Ectodermal cell (in vitro differentiated cells): ENCODE measurements around the gene VWA3B.

Experiments
- H3K27ac ChIP-seq: 2 replicates; pipeline ENCODE4 v1.7.0; 2013; ENCODE audit warnings: mild to moderate bottlenecking, low read depth, low read length; ENCODE audit not compliant: insufficient read depth, poor library complexity, severe bottlenecking
- H3K27me3 ChIP-seq: 2 replicates; pipeline ENCODE4 v1.7.0; 2013; ENCODE audit warnings: mild to moderate bottlenecking, low read length; ENCODE audit not compliant: insufficient read depth, control insufficient read depth, poor library complexity, severe bottlenecking
- H3K36me3 ChIP-seq: one replicate; pipeline ENCODE4 v1.7.0; 2013; ENCODE audit warnings: low read length; ENCODE audit not compliant: control insufficient read depth, insufficient read depth
- H3K4me1 ChIP-seq: one replicate; pipeline ENCODE4 v1.7.0; 2013; ENCODE audit warnings: low read length; ENCODE audit not compliant: control insufficient read depth, insufficient read depth
- H3K4me3 ChIP-seq: 2 replicates; pipeline ENCODE4 v1.7.0; 2013; ENCODE audit warnings: low read depth, low read length, control low read depth; ENCODE audit not compliant: insufficient read depth
- H3K9me3 ChIP-seq: 2 replicates; pipeline ENCODE4 v1.7.0; 2013; ENCODE audit warnings: mild to moderate bottlenecking, low read length, moderate library complexity; ENCODE audit not compliant: control insufficient read depth
- WGBS, 2 experiments: methylation state at CpG; one replicate each; pipeline ENCODE4 v1.1.7; 2013; ENCODE audit warnings: missing lambda C conversion rate in 2 of 2; 5-methylcytosine and 5-hydroxymethylcytosine counted together

Gene VWA3B

GRCh38 chr2:98165516-98166071, 78.6 kb downstream of the VWA3B start:
- Histone ChIP-seq H3K9me3 (no peaks in the 10 kb centered on the region), H3K27me3 (no peaks in the 10 kb centered on the region), H3K36me3 (no peaks in the 10 kb centered on the region), H3K27ac (no peak overlapping the region), H3K4me3 (no peak overlapping the region), H3K4me1 (no peaks in the 10 kb centered on the region)
- 88 to 92% methylated on average over 5 of the region's 5 CpGs for WGBS, 2 experiments

GRCh38 chr2:98167916-98168315, 80.9 kb downstream of the VWA3B start:
- WGBS, 2 experiments: 89 to 100% methylated on average over 2 of the region's 2 CpGs
- Histone ChIP-seq H3K27ac (no peak overlapping the region), H3K4me1 (no peaks in the 10 kb centered on the region), H3K9me3 (no peaks in the 10 kb centered on the region), H3K36me3 (no peaks in the 10 kb centered on the region), H3K4me3 (no peak overlapping the region), H3K27me3 (no peaks in the 10 kb centered on the region)

GRCh38 chr2:98170076-98170475, 83.1 kb downstream of the VWA3B start:
- Histone ChIP-seq H3K36me3 (no peaks in the 10 kb centered on the region), H3K4me1 (no peaks in the 10 kb centered on the region), H3K4me3 (no peak overlapping the region), H3K27ac (no peak overlapping the region), H3K27me3 (no peaks in the 10 kb centered on the region), H3K9me3 (no peaks in the 10 kb centered on the region)
- 94% methylated on average over 3 of the region's 3 CpGs for WGBS, 2 experiments

GRCh38 chr2:98172150-98172765, 85.3 kb downstream of the VWA3B start:
- Histone ChIP-seq H3K9me3 (no peaks in the 10 kb centered on the region), H3K27me3 (no peaks in the 10 kb centered on the region), H3K27ac (no peak overlapping the region), H3K36me3 (no peaks in the 10 kb centered on the region), H3K4me1 (no peaks in the 10 kb centered on the region), H3K4me3 (no peak overlapping the region)
- WGBS, 2 experiments: 94 to 96% methylated on average over 13 to 14 of the region's 14 CpGs

- Histone ChIP-seq H3K27me3 (no peaks in the 10 kb centered on the region), H3K4me1 (no peaks in the 10 kb centered on the region)
- WGBS, 2 experiments: 84 to 94% methylated on average over 2 of the region's 2 CpGs
Measured at GRCh38 chr2:98172951-98173350, 86.0 kb downstream of the VWA3B start.

GRCh38 chr2:98175811-98176210, 88.8 kb downstream of the VWA3B start:
- Histone ChIP-seq H3K9me3 (no peaks in the 10 kb centered on the region), H3K27me3 (no peaks in the 10 kb centered on the region), H3K4me1 (no peaks in the 10 kb centered on the region), H3K27ac (no peak overlapping the region), H3K36me3 (no peaks in the 10 kb centered on the region), H3K4me3 (no peak overlapping the region)
- WGBS, 2 experiments: 66 to 75% methylated on average over 6 of the region's 6 CpGs

More at GRCh38 chr2:98172951-98173350, 86.0 kb downstream of the VWA3B start:
- no peak overlapping the region for H3K4me3 ChIP-seq
- H3K9me3 ChIP-seq: no peaks in the 10 kb centered on the region
- no peak overlapping the region for H3K27ac ChIP-seq
- H3K36me3 ChIP-seq: no peaks in the 10 kb centered on the region

GRCh38 chr2:98177286-98177685, 90.3 kb downstream of the VWA3B start:
- Histone ChIP-seq H3K9me3 (no peaks in the 10 kb centered on the region), H3K4me1 (no peaks in the 10 kb centered on the region), H3K4me3 (no peak overlapping the region), H3K27ac (no peak overlapping the region), H3K36me3 (no peaks in the 10 kb centered on the region), H3K27me3 (no peaks in the 10 kb centered on the region)
- WGBS, 2 experiments: 38% methylated on average over 2 of the region's 2 CpGs

- Histone ChIP-seq H3K36me3 (no peaks in the 10 kb centered on the region), H3K4me1 (no peaks in the 10 kb centered on the region), H3K27me3 (no peaks in the 10 kb centered on the region), H3K27ac (no peak overlapping the region), H3K4me3 (no peak overlapping the region), H3K9me3 (no peaks in the 10 kb centered on the region)
- 61 to 68% methylated on average over 6 of the region's 6 CpGs for WGBS, 2 experiments
Measured at GRCh38 chr2:98177986-98178385, 91.0 kb downstream of the VWA3B start.

- Histone ChIP-seq H3K36me3 (no peaks in the 10 kb centered on the region), H3K4me3 (no peak overlapping the region), H3K9me3 (no peaks in the 10 kb centered on the region), H3K27me3 (no peaks in the 10 kb centered on the region), H3K27ac (no peak overlapping the region), H3K4me1 (no peaks in the 10 kb centered on the region)
- 94 to 96% methylated on average over 2 of the region's 2 CpGs for WGBS, 2 experiments
Measured at GRCh38 chr2:98180456-98180855, 93.5 kb downstream of the VWA3B start.

- no peaks in the 10 kb centered on the region for H3K27me3 ChIP-seq
- H3K4me3 ChIP-seq: no peak overlapping the region
- H3K27ac ChIP-seq: no peak overlapping the region
- H3K9me3 ChIP-seq: no peaks in the 10 kb centered on the region
- H3K36me3 ChIP-seq: no peaks in the 10 kb centered on the region
- no peaks in the 10 kb centered on the region for H3K4me1 ChIP-seq
- 83 to 90% methylated on average over 3 of the region's 3 CpGs for WGBS, 2 experiments
Measured at GRCh38 chr2:98181346-98181745, 94.4 kb downstream of the VWA3B start.
